NAMALWA (cell line): ENCODE measurements around the gene KPNA6.
"Not testable (repeated sequence)": the region's sequence is repeated elsewhere in the genome, so short reads cannot be mapped to it uniquely, and the experiment has no call there.

Source experiments
- DNase-seq: peaks from one replicate; pipeline ENCODE4 v3.0.0-alpha.2; 2015; ENCODE audit warnings: low spot score

The KPNA6 gene

GRCh38 chr1:32107742-32108661 lies at the start of gene KPNA6:
KPNA6 (plus strand) TSS chr1:32108056; CDS start chr1:32108131, 75 bp downstream.
- DNase-seq, result peak; percentile 95

- DNase-seq, result no peak
Measured at GRCh38 chr1:32060914-32061313, 46.9 kb upstream of the KPNA6 start.

GRCh38 chr1:32062867-32063230 lies 45.0 kb upstream of the KPNA6 start:
- DNase-seq, result no peak

GRCh38 chr1:32063261-32063681 lies 44.6 kb upstream of the KPNA6 start:
- peak; percentile 74 for DNase-seq

- DNase-seq, result not testable (repeated sequence)
Measured at GRCh38 chr1:32065613-32066488, 42.0 kb upstream of the KPNA6 start.

GRCh38 chr1:32066489-32066873 lies 41.4 kb upstream of the KPNA6 start:
- DNase-seq, result peak; percentile 51

- no peak for DNase-seq
Measured at GRCh38 chr1:32068957-32069588, 38.8 kb upstream of the KPNA6 start.

- peak; percentile 62 for DNase-seq
Measured at GRCh38 chr1:32071758-32072621, 35.9 kb upstream of the KPNA6 start.

- DNase-seq, result peak; percentile 96
Measured at GRCh38 chr1:32072622-32073298, 35.1 kb upstream of the KPNA6 start, which contains the start of gene TMEM39B. TMEM39B (plus strand) TSS chr1:32072939; CDS start chr1:32073048, 109 bp downstream.

- peak; percentile 96 for DNase-seq
Measured at GRCh38 chr1:32073299-32074229, 34.3 kb upstream of the KPNA6 start.

GRCh38 chr1:32074841-32075240 lies 33.0 kb upstream of the KPNA6 start:
- no peak for DNase-seq

- no peak for DNase-seq
Measured at GRCh38 chr1:32077451-32077850, 30.4 kb upstream of the KPNA6 start.

- DNase-seq, result no peak
Measured at GRCh38 chr1:32082022-32082421, 25.8 kb upstream of the KPNA6 start.

GRCh38 chr1:32086381-32086780 lies 21.5 kb upstream of the KPNA6 start:
- DNase-seq, result not testable (repeated sequence)

GRCh38 chr1:32091176-32091575 lies 16.7 kb upstream of the KPNA6 start:
- DNase-seq, result no peak

GRCh38 chr1:32091591-32091990 lies 16.3 kb upstream of the KPNA6 start:
- DNase-seq, result no peak

- DNase-seq, result no peak
Measured at GRCh38 chr1:32094746-32095521, 12.9 kb upstream of the KPNA6 start.

GRCh38 chr1:32099426-32099825 lies 8.4 kb upstream of the KPNA6 start:
- no peak for DNase-seq

GRCh38 chr1:32100359-32100758 lies 7.5 kb upstream of the KPNA6 start:
- no peak for DNase-seq
